ENCODE results near the gene COL4A6.

The COL4A6 gene

GRCh38 chrX:108245462-108245861 lies 192.8 kb downstream of the COL4A6 start:
- no peak overlapping the region for H3K9ac ChIP-seq (ENCODE audit: low read length)
- H3K79me2 ChIP-seq (ENCODE audit: insufficient read depth, low read length) = no peaks in the 10 kb centered on the region
- H3K4me3 ChIP-seq (ENCODE audit: insufficient read depth, low read length, poor library complexity, severe bottlenecking) = no peak overlapping the region
- no peak overlapping the region for H2AFZ ChIP-seq (ENCODE audit: low read depth, low read length, severe bottlenecking)
- H3K9me2 ChIP-seq (replicated peaks; ENCODE audit: insufficient read depth, low read length) = no peaks in the 10 kb centered on the region
- H3K36me3 ChIP-seq (ENCODE audit: low read length) = no peaks in the 10 kb centered on the region
- H3K27ac ChIP-seq (ENCODE audit: low read depth, low read length) = no peak overlapping the region
- H3K4me2 ChIP-seq (ENCODE audit: low read depth, low read length, poor library complexity, severe bottlenecking) = no peak overlapping the region
- no peak for TF ChIP-seq EZH2phosphoT487 (conservative IDR thresholded peaks at IDR 0.05; ENCODE audit: low read length)
- no peak for TF ChIP-seq CTCF (IDR thresholded peaks at IDR 0.05; ENCODE audit: insufficient read depth, low read length, poor library complexity, severe bottlenecking)
- no peaks in the 10 kb centered on the region for H4K20me1 ChIP-seq (ENCODE audit: low read depth, low read length)
- H3K27me3 ChIP-seq (ENCODE audit: low read length) = no peaks in the 10 kb centered on the region
- no peaks in the 10 kb centered on the region for H3F3A ChIP-seq (ENCODE audit: insufficient read depth)
- H3K9me3 ChIP-seq (ENCODE audit: insufficient read depth, low read length) = no peaks in the 10 kb centered on the region

GRCh38 chrX:108235986-108236385 lies 202.2 kb downstream of the COL4A6 start:
- Histone ChIP-seq H3K79me2 (ENCODE audit: insufficient read depth, low read length) (no peaks in the 10 kb centered on the region), H4K20me1 (ENCODE audit: low read depth, low read length) (no peaks in the 10 kb centered on the region), H2AFZ (ENCODE audit: low read depth, low read length, severe bottlenecking) (no peak overlapping the region), H3K36me3 (ENCODE audit: low read length) (no peaks in the 10 kb centered on the region), H3K9me2 (replicated peaks; ENCODE audit: insufficient read depth, low read length) (no peaks in the 10 kb centered on the region), H3K27ac (ENCODE audit: low read depth, low read length) (no peak overlapping the region), H3K27me3 (ENCODE audit: low read length) (no peaks in the 10 kb centered on the region), H3K4me3 (ENCODE audit: insufficient read depth, low read length, poor library complexity, severe bottlenecking) (no peak overlapping the region), H3F3A (ENCODE audit: insufficient read depth) (no peaks in the 10 kb centered on the region), H3K9me3 (ENCODE audit: insufficient read depth, low read length) (no peaks in the 10 kb centered on the region), H3K9ac (ENCODE audit: low read length) (no peak overlapping the region), H3K4me2 (ENCODE audit: low read depth, low read length, poor library complexity, severe bottlenecking) (no peak overlapping the region)
- TF ChIP-seq CTCF (IDR thresholded peaks at IDR 0.05; ENCODE audit: insufficient read depth, low read length, poor library complexity, severe bottlenecking) = no peak
- no peak for TF ChIP-seq EZH2phosphoT487 (conservative IDR thresholded peaks at IDR 0.05; ENCODE audit: low read length)

GRCh38 chrX:108230574-108230973 lies 207.6 kb downstream of the COL4A6 start:
- TF ChIP-seq EZH2phosphoT487 (conservative IDR thresholded peaks at IDR 0.05; ENCODE audit: low read length) (no peak), CTCF (IDR thresholded peaks at IDR 0.05; ENCODE audit: insufficient read depth, low read length, poor library complexity, severe bottlenecking) (no peak)
- Histone ChIP-seq H3K79me2 (ENCODE audit: insufficient read depth, low read length) (no peaks in the 10 kb centered on the region), H3K4me2 (ENCODE audit: low read depth, low read length, poor library complexity, severe bottlenecking) (no peak overlapping the region), H3K36me3 (ENCODE audit: low read length) (no peaks in the 10 kb centered on the region), H3K4me3 (ENCODE audit: insufficient read depth, low read length, poor library complexity, severe bottlenecking) (no peak overlapping the region), H3K9me2 (replicated peaks; ENCODE audit: insufficient read depth, low read length) (no peaks in the 10 kb centered on the region), H3K9ac (ENCODE audit: low read length) (no peak overlapping the region), H3F3A (ENCODE audit: insufficient read depth) (no peaks in the 10 kb centered on the region), H4K20me1 (ENCODE audit: low read depth, low read length) (no peaks in the 10 kb centered on the region), H3K27me3 (ENCODE audit: low read length) (no peaks in the 10 kb centered on the region), H3K9me3 (ENCODE audit: insufficient read depth, low read length) (no peaks in the 10 kb centered on the region), H2AFZ (ENCODE audit: low read depth, low read length, severe bottlenecking) (no peak overlapping the region), H3K27ac (ENCODE audit: low read depth, low read length) (no peak overlapping the region)
